Heart left ventricle (tissue), 13 donors: ENCODE results near the gene TRIM22.

Source experiments
- POLR2A ChIP-seq, 2 donors: fragments of 450-650 bp; IDR thresholded peaks; one replicate each; pipeline ENCODE4 v1.6.1; 2017; ENCODE audit warnings: antibody characterized with exemption in 2 of 2, mild to moderate bottlenecking in 2 of 2, moderate library complexity in 2 of 2
- TF ChIP-seq, protein P1 (sequence below), 12 donors: fragments of 200-600 bp; sonication (generic) in 4 of 12; IDR thresholded peaks; one replicate each; pipeline versions ENCODE4 v1.5.0 to v1.8.0; 2018 to 2022; ENCODE audit warnings: antibody characterized with exemption in 12 of 12, mild to moderate bottlenecking in 5 of 12
- donor health status: ischemic (EF 13 %, LVEDD 7.1; RV severe dilation, severe dysfunction).
- donor health status: DM: no; HTN: yes; CAD: no.
- donor health status: DM: no; HTN: no; CAD: no.
- donor health status: ischemic (EF 25% LVEDD 6.9; RV normal size, moderate dysfunction).
- donor health status: ischemic (EF 25% LVEDD 5.7; RV mildly dilated, moderate dysfunction).
- donor health status: ischemic (EF 35%, LVEDD 5.7; RV mildly dilated, moderate dysfunction).
- donor health status: nonischemic (EF 11% LVEDD 7.7; RV severe dilation, severe dysfunction).
- donor health status: DM: yes; HTN: yes; CAD: no.
- donor health status: PGD.
- donor health status: ischemic (EF 29% LVEDD 5.4; RV normal size, mild dysfunction).
- donor health status: nonischemic (EF 23%, LVEDD 6.1; RV moderate dilation, normal function).

DNA sequence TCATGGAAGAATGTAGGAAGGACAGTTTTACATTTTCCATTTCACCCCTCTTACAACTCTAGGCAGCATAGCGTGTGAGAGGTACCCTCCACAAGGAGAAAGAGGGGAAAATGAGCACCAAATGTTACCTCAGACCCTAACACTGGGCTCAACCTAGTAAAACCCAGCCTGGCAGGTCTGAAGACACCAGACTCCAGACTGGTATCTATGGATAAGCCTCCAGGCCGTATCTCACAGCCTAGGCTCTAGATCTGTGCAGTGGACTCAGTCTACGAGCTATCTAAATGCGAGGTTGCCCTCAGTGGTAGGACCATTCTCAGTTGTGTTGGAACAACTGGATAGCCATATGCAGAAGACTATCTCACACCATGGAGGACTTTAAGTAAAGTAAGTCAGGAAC, 15.2 kb upstream of the TRIM22 start:
- no peak for TF ChIP-seq POLR2A (IDR thresholded peaks at IDR 0.05)
- TF ChIP-seq, protein P1, sequence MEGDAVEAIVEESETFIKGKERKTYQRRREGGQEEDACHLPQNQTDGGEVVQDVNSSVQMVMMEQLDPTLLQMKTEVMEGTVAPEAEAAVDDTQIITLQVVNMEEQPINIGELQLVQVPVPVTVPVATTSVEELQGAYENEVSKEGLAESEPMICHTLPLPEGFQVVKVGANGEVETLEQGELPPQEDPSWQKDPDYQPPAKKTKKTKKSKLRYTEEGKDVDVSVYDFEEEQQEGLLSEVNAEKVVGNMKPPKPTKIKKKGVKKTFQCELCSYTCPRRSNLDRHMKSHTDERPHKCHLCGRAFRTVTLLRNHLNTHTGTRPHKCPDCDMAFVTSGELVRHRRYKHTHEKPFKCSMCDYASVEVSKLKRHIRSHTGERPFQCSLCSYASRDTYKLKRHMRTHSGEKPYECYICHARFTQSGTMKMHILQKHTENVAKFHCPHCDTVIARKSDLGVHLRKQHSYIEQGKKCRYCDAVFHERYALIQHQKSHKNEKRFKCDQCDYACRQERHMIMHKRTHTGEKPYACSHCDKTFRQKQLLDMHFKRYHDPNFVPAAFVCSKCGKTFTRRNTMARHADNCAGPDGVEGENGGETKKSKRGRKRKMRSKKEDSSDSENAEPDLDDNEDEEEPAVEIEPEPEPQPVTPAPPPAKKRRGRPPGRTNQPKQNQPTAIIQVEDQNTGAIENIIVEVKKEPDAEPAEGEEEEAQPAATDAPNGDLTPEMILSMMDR (IDR thresholded peaks at IDR 0.05): no peak
